COLO829 (cell line): ENCODE data around the gene SLC26A6.
A peak's percentile ranks its signal among the peaks of the same experiment; 100 is the strongest.

Experiments used
- DNase-seq: peaks from one replicate; pipeline ENCODE4 v3.0.0; 2012; ENCODE audit warnings: low spot score

The SLC26A6 gene

GRCh38 chr3:48599077-48599501 lies 36.2 kb downstream of the SLC26A6 start:
- DNase-seq: no peak

GRCh38 chr3:48598323-48599076 lies 36.8 kb downstream of the SLC26A6 start:
- peak; percentile 44 for DNase-seq

- no peak for DNase-seq
These were observed 37.9 kb downstream of the SLC26A6 start for GRCh38 chr3:48597408-48597800.

GRCh38 chr3:48596676-48597407 lies 38.4 kb downstream of the SLC26A6 start:
- no peak for DNase-seq

DNA sequence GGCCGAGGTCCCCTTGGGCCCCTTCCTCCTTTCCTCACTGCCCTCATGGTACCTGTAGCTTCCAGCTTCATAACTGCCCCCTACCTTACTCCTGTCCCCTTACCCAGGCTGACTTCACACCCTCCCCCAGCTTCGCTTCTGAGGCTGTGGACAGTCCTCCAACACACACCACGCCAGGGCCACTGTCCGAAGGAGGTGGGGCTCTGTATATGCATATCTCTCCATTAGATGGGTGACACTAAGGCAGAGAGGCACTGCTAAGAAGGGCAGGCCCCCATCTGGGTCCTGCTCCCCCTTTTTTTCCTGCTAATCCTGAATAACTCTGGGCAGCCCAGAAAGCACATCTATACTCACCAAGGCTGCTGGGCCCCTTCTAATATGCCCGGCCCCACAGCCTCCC lies 39.1 kb downstream of the SLC26A6 start:
- no peak for DNase-seq

GRCh38 chr3:48595526-48596121 lies 39.6 kb downstream of the SLC26A6 start:
- DNase-seq: peak; percentile 69

DNA sequence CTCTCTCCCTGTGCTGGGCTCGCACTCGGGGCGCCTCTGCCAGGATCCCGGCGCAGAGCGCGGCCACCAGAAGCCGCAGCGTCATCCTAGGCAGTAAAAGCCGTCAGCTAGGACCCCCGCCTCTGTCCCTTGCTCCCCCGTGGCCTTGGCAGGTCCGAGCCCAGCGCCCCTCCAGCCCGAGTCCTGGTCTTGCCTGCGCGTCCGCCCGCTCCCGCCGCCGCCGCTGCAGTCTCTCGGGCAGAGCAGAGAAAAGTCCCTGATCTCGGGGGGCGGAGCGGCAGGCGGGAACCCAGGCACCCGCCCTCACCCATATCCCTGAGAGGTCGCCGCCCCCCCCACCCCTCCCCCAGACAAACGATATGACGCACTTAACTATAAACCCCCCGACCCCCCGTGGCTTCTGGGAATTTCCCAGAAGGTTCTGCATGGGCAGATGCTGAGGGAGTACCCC lies 40.2 kb downstream of the SLC26A6 start, which contains the start of gene COL7A1:
COL7A1 (minus strand) TSS at position 255 of the 451 bp plus-strand sequence; CDS start at position 85, 170 bp downstream.
- DNase-seq: no peak

GRCh38 chr3:48594417-48595049 lies 40.7 kb downstream of the SLC26A6 start:
- DNase-seq: no peak

- no peak for DNase-seq
These were observed 41.9 kb downstream of the SLC26A6 start for GRCh38 chr3:48593337-48593736.

- no peak for DNase-seq
These were observed 42.7 kb downstream of the SLC26A6 start for GRCh38 chr3:48592519-48593087.

DNA sequence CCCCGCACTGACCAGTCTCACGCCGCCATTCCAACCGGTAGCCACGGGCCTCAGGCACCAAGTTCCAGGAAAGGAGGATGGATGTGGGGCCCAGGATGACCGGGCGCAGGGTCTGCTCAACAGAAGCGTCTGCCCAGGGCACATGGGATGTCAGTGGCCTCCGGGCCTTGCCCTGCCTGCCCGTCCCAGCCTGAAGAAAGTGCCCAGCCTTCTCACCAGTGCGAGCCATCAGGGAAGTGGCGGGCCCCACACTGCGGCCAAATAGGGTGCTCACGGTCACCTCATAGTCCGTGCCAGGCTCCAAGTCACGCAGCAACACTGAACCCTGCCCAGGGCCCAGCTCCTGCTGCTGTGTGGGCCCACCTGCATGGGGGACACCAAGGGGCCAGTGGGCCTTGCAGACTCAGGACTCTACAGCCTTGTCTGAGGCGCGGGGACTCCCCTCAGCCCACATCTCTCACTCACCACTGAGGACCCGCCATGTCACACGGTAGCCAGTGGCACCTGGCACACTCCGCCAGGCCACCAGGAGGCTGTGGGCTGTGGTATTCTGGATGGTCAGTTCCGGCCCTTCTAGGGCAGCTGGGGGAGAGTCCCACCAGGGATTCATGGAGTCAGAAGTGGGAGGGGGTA lies 43.3 kb downstream of the SLC26A6 start:
- DNase-seq: no peak

DNA sequence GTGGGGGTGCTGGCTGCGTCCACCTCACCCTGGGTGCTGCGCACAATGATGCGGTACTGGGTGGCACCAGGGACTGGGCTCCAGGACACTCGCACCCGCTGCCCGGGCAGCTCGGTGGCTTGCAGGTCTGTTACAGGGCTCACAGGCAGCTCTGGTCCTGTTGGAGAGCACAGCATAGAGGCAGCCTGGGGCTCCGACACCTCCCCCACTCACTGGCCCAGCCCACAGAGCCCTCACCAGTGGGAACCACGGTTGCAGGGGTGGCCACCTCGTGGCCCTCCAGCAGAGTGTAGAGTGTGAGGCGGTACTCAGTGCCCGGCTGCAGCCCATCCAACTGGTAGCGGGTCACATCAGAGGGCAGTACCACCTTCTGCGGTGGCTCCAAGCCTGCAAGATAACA lies 43.8 kb downstream of the SLC26A6 start:
- DNase-seq: no peak

DNA sequence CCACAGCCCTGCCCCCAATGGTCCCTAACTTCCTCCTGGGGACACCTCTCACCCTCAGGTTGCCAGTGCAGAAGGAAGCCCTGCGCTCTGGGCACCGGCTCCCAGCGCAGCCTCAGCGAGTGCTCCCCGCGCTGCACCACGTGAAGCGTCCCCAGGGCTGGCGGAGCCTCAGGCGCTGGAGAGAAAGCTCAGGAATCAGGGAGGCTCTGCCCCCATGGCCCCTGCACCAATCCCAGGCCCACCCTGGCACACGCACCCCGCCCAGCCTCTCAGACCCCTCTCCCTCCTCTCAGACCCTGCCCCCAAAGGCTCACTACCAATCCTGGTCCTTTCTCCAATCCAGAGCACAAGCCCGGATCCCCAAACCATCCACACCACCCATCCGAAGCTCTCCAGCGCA lies 47.0 kb downstream of the SLC26A6 start:
- no peak for DNase-seq

GRCh38 chr3:48587686-48588085 lies 47.6 kb downstream of the SLC26A6 start:
- DNase-seq: no peak

DNA sequence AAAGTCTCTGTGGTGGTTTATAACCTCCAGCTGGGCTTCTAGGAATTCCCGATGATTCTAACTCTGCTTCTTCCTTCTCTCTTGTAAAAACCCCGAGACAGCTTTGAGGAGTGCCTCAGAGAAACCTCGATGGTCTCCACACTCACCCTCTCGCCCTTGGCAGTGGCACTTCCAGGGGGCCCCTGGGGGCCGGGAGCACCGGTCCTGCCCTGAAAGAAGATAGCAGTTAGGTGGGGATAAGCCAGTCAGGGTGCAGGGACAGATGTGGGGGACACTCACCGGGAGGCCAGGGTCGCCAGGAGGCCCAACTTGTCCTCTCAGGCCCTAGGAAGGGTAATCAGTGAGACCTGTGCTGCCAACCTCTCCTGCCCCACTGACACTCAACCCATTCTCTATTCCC lies 49.9 kb downstream of the SLC26A6 start:
- no peak for DNase-seq

DNA sequence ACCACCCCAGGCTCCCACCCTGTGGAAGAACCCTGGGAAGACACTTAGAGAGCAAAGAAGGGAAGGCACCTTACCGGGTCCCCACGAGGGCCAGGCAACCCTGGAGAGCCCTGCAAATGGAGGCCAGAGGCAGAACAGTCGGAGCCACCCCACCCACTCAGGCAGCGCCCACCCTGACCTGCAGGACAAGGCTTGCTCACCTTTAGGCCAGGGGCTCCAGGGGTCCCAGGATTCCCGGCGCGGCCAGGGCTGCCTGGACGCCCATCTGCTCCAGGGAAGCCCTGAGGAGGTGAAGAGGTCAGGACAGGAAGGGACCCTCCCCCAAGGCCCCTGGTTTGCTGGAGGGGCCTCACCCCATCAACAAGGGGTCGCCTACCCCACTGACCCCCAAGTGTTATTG lies 50.4 kb downstream of the SLC26A6 start:
- no peak for DNase-seq

DNA sequence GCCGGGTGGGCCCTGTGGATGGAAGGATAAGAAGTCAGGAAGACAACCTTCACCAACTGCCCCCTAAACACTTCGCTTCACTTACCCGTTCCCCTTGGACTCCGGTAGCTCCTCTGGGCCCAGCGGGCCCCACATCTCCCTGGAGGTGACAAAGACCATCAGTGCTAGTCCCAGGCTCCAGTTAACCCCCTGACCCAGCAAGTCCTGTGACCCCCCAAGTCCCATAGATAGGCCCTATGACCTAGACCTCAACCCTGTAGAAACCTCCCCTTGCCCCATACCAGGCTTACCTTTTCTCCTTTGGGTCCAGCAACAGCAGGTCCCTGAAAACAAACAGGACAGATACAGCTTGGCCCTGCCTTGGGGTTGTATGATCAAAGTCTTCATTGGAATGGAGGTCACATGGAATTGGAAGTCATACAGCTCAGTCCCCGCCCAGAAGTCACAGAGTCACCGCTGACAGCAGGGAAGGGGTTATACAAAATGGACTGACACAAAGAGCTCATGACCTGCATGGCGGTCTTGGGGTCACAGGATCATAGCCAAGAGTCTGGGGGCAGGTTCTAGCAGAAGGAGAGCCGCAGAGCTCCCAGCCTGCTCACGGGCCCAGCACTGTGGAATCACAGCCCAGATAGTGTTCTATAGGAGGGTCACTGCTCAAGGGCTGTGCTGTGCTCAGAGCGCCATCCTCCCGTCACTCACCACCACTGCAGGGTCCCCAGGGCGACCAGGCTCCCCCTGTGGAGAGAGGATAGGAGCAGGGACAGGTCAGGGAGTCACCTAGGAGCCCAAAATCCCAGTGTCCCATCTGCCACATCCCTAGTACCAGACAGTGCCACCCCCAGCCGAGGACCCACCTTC lies 53.4 kb downstream of the SLC26A6 start:
- no peak for DNase-seq

GRCh38 chr3:48576647-48577046 lies 58.6 kb downstream of the SLC26A6 start:
- DNase-seq: no peak
